OCI-LY7 (cell line): ENCODE data around the gene CARM1. TPM values are rescaled to one million over a fixed set of nuclear protein-coding genes. Genes with fewer than 3 reads are reported as not detected.

Source experiments
- BruUV-seq: library from RNA; stranded (reverse); fragments of 400-500 nt; replicated peaks from 2 replicates; lab custom pipeline; 2021; lab: Mats Ljungman, UMichigan
- CTCF ChIA-PET: fragments of 300-600 bp; sonication (Branson Sonifier 250); formaldehyde crosslinking; loops from one replicate; lab custom pipeline; 2022; ENCODE audit warnings: antibody characterized with exemption; ENCODE audit not compliant: unreplicated experiment; lab: Charles Lee
- POLR2A ChIA-PET: fragments of 300-600 bp; sonication (Branson Sonifier 250); formaldehyde crosslinking; loops from one replicate; lab custom pipeline; 2022; ENCODE audit warnings: antibody characterized with exemption; lab: Charles Lee
- DNase-seq: peaks from one replicate; pipeline ENCODE4 v3.0.0-alpha.2; 2015; ENCODE audit warnings: low spot score
- H2AFZ ChIP-seq: fragments of 200-600 bp; sonication (generic), shearing (Covaris generic); 2 replicates; pipeline ENCODE4 v1.6.1; 2014; ENCODE audit warnings: mild to moderate bottlenecking, antibody characterized with exemption, low read length, moderate library complexity
- H3K27ac ChIP-seq: fragments of 200-600 bp; sonication (generic); 2 replicates; pipeline ENCODE4 v1.5.1; 2014; ENCODE audit warnings: mixed run types, low read depth, mild to moderate bottlenecking, moderate library complexity, low read length, inconsistent platforms; ENCODE audit not compliant: poor library complexity, severe bottlenecking
- H3K36me3 ChIP-seq: fragments of 200-600 bp; sonication (generic); 2 replicates; pipeline ENCODE4 v1.6.1; 2014; ENCODE audit warnings: mild to moderate bottlenecking, antibody characterized with exemption, low read length, moderate library complexity, mixed read lengths; ENCODE audit not compliant: insufficient read depth
- H3K4me1 ChIP-seq: fragments of 200-600 bp; sonication (generic); 2 replicates; pipeline ENCODE4 v1.5.1; 2014; ENCODE audit warnings: mild to moderate bottlenecking, low read length; ENCODE audit not compliant: insufficient read depth, poor library complexity, severe bottlenecking
- H3K4me2 ChIP-seq: fragments of 200-600 bp; sonication (generic); 2 replicates; pipeline ENCODE4 v1.6.1; 2014; ENCODE audit warnings: mild to moderate bottlenecking, low read length
- H3K4me3 ChIP-seq: fragments of 200-600 bp; sonication (generic); 2 replicates; pipeline ENCODE4 v1.5.1; 2014; ENCODE audit warnings: mild to moderate bottlenecking, low read depth, low read length; ENCODE audit not compliant: poor library complexity, severe bottlenecking
- H3K79me2 ChIP-seq: fragments of 200-600 bp; sonication (generic); 2 replicates; pipeline ENCODE4 v1.6.1; 2016; ENCODE audit warnings: low read depth, mild to moderate bottlenecking, low read length, moderate library complexity, mixed read lengths; ENCODE audit not compliant: insufficient read depth
- H3K9me2 ChIP-seq: fragments of 200-600 bp; sonication (generic); 2 replicates; pipeline ENCODE4 v1.6.1; 2016; ENCODE audit warnings: mild to moderate bottlenecking, low read length, mixed read lengths; ENCODE audit not compliant: insufficient read depth
- H3K9me3 ChIP-seq: fragments of 200-600 bp; sonication (generic); 2 replicates; pipeline ENCODE4 v1.6.1; 2014; ENCODE audit warnings: mild to moderate bottlenecking, mixed run types, low read length, mixed read lengths
- H4K20me1 ChIP-seq: fragments of 200-600 bp; sonication (generic); 2 replicates; pipeline ENCODE4 v1.6.1; 2014; ENCODE audit warnings: mild to moderate bottlenecking, antibody characterized with exemption, low read length, moderate library complexity, mixed read lengths; ENCODE audit not compliant: insufficient read depth
- CTCF ChIP-seq: fragments of 200-600 bp; sonication (generic); conservative IDR thresholded peaks from 2 replicates; pipeline ENCODE4 v1.5.1; 2014; ENCODE audit warnings: mild to moderate bottlenecking, antibody characterized with exemption, low read length, moderate library complexity, mixed read lengths
- EZH2phosphoT487 ChIP-seq: fragments of 200-600 bp; sonication (generic); IDR thresholded peaks from 2 replicates; pipeline ENCODE4 v1.6.1; 2018; ENCODE audit warnings: low read depth, borderline replicate concordance, mild to moderate bottlenecking, mixed run types, antibody characterized with exemption, low read length, moderate library complexity, mixed read lengths
- intact Hi-C: fragments of 100-400 bp; cut with micrococcal nuclease; formaldehyde crosslinking; loops from one replicate; pipeline ENCODE4 v1.10.0; 2022; ENCODE audit not compliant: unreplicated experiment
- total RNA-seq, 2 experiments: library from RNA; depleted of rRNA in 1 of 2; stranded (reverse); fragments of >200 nt in 1 of 2; shearing (Covaris generic) in 1 of 2; gene quantifications; 2 replicates each; pipeline ENCODE4 v1.2.3, GENCODE V29; 2014 to 2022

CARM1 gene
- total RNA-seq, 2 experiments from 2014 or later: 41.2 to 107 TPM

GRCh38 chr19:10908380-10908960 lies 37.1 kb downstream of the CARM1 start:
- BruUV-seq: no TSS peak
- CTCF ChIA-PET: no interaction called here
- TF ChIP-seq EZH2phosphoT487 (no peak), CTCF (no peak)

GRCh38 chr19:10911579-10912363 lies 40.4 kb downstream of the CARM1 start:
- DNase-seq: no peak
- Histone ChIP-seq H3K9me2 (no peaks in the 10 kb centered on the region), H4K20me1 (no peaks in the 10 kb centered on the region), H3K4me2 (no peak overlapping the region), H3K4me3 (no peak overlapping the region), H3K9me3 (no peaks in the 10 kb centered on the region), H3K4me1 (no peaks in the 10 kb centered on the region), H3K79me2 (no peaks in the 10 kb centered on the region), H3K27ac (no peak overlapping the region), H2AFZ (no peak overlapping the region), H3K36me3 (peaks cover 86% of the 10 kb centered on the region)
- intact Hi-C loops: no loop called here
- BruUV-seq: no TSS peak
- no peak for TF ChIP-seq CTCF
- no peak for TF ChIP-seq EZH2phosphoT487
- ChIA-PET POLR2A (no interaction called here), CTCF (interaction anchor here (0.6 kb wide), 1 partner anchor 23 kb away, joined by 3 read pairs; no protein-coding TSS in a partner anchor)

More at GRCh38 chr19:10908380-10908960, 37.1 kb downstream of the CARM1 start:
- Histone ChIP-seq H3K9me3 (no peaks in the 10 kb centered on the region), H3K4me2 (no peak overlapping the region), H3K79me2 (peaks cover 13% of the 10 kb centered on the region; the same call in 1 of the 2 replicates), H3K4me1 (no peaks in the 10 kb centered on the region), H2AFZ (no peak overlapping the region), H3K4me3 (no peak overlapping the region), H4K20me1 (no peaks in the 10 kb centered on the region), H3K9me2 (no peaks in the 10 kb centered on the region), H3K36me3 (peaks cover 77% of the 10 kb centered on the region), H3K27ac (no peak overlapping the region)
- POLR2A ChIA-PET: no interaction called here
- DNase-seq: no peak
- intact Hi-C loops: no loop called here
